Esophagus squamous epithelium (tissue), 4 donors: ENCODE data around the gene SFMBT1. TPM values are rescaled to one million over a fixed set of nuclear protein-coding genes. Genes with fewer than 3 reads are reported as not detected.

Experiments used
- total RNA-seq, 4 donors: library from RNA; depleted of rRNA; stranded (reverse); fragments of >200 nt; gene quantifications; one replicate each; pipeline ENCODE4 v1.1.0, GENCODE V29; 2016

The SFMBT1 gene
- total RNA-seq, 4 donors from 2014 or later: 6.6 to 26.7 (median 9.4) TPM

Other genes starting within 250 kb of the SFMBT1 start
- gene ITIH4, start 215.4 kb downstream of the SFMBT1 start, total RNA-seq: 1 to 10 TPM in 3 of 4 donors, under 1 TPM in 1; 0.22 to 2.3 (median 1.5) TPM
- gene MUSTN1, start 211.1 kb downstream of the SFMBT1 start, total RNA-seq: 10 to 100 TPM in 1 of 4 donors, 1 to 10 TPM in 2, not detected in 1; 4.2 to 15.7 (median 5.7) TPM
- gene STIMATE, start 148.5 kb downstream of the SFMBT1 start, total RNA-seq: 10 to 100 TPM in 3 of 4 donors, 1 to 10 TPM in 1; 7.0 to 14.7 (median 12.4) TPM
- 10 to 100 TPM in 3 of 4 donors, 1 to 10 TPM in 1; 4.9 to 18.2 (median 12.8) TPM for gene RFT1, start 84.4 kb upstream of the SFMBT1 start, total RNA-seq
- gene PRKCD, start 115.1 kb upstream of the SFMBT1 start, total RNA-seq: 10 to 100 TPM in 3 of 4 donors, 1 to 10 TPM in 1; 8.8 to 21.5 (median 20.1) TPM
- 100 to 1,000 TPM; 497 to 698 (median 627) TPM for gene TKT, start 209.9 kb upstream of the SFMBT1 start, total RNA-seq